SU-DHL-6 (cell line): ENCODE results near the gene PLA2G2C.

ENCODE experiments used
- H2AFZ ChIP-seq: fragments of 200-600 bp; sonication (generic); 2 replicates; pipeline ENCODE4 v1.6.1; 2014; ENCODE audit warnings: low read depth, mild to moderate bottlenecking, moderate library complexity, mixed read lengths, antibody characterized with exemption, low read length; ENCODE audit not compliant: severe bottlenecking
- H3F3A ChIP-seq: fragments of 200-600 bp; shearing (Covaris generic); 2 replicates; pipeline ENCODE4 v1.6.0; 2016; ENCODE audit warnings: antibody characterized with exemption, mild to moderate bottlenecking; ENCODE audit not compliant: insufficient read depth
- H3K27ac ChIP-seq: fragments of 200-600 bp; sonication (generic); 2 replicates; pipeline ENCODE4 v1.5.1; 2016; ENCODE audit warnings: low read depth, mild to moderate bottlenecking, low read length, moderate library complexity, mixed read lengths
- H3K27me3 ChIP-seq: fragments of 200-600 bp; sonication (generic), shearing (Covaris generic); 2 replicates; pipeline ENCODE4 v1.6.0; 2014; ENCODE audit warnings: mild to moderate bottlenecking, low read length
- H3K36me3 ChIP-seq: fragments of 200-600 bp; sonication (generic); 2 replicates; pipeline ENCODE4 v1.6.1; 2014; ENCODE audit warnings: mild to moderate bottlenecking, low read length, mixed read lengths
- H3K4me2 ChIP-seq: fragments of 300-600, 200-600 bp; shearing (Covaris generic), sonication (generic); 2 replicates; pipeline ENCODE4 v1.6.0; 2014; ENCODE audit warnings: low read length, low read depth, mild to moderate bottlenecking; ENCODE audit not compliant: poor library complexity, severe bottlenecking
- H3K4me3 ChIP-seq: fragments of 200-600 bp; sonication (generic); 2 replicates; pipeline ENCODE4 v1.5.1; 2014; ENCODE audit warnings: antibody characterized with exemption, low read length, mild to moderate bottlenecking, mixed read lengths; ENCODE audit not compliant: insufficient read depth, poor library complexity, severe bottlenecking
- H3K79me2 ChIP-seq: fragments of 200-600 bp; sonication (generic); 2 replicates; pipeline ENCODE4 v1.6.1; 2014; ENCODE audit warnings: mild to moderate bottlenecking, low read length, moderate library complexity; ENCODE audit not compliant: insufficient read depth
- H3K9ac ChIP-seq: fragments of 200-600 bp; sonication (generic); 2 replicates; pipeline ENCODE4 v1.7.0; 2014; ENCODE audit warnings: mild to moderate bottlenecking, low read length
- H3K9me2 ChIP-seq: fragments of 200-600 bp; sonication (generic); replicated peaks from 2 replicates; pipeline ENCODE4 v1.6.1; 2014; ENCODE audit warnings: low read length; ENCODE audit not compliant: insufficient read depth
- H3K9me3 ChIP-seq: fragments of 200-600 bp; sonication (generic); 2 replicates; pipeline ENCODE4 v1.6.1; 2014; ENCODE audit warnings: low read length, mixed read lengths; ENCODE audit not compliant: insufficient read depth
- H4K20me1 ChIP-seq: fragments of 200-600 bp; sonication (generic); 2 replicates; pipeline ENCODE4 v1.6.1; 2014; ENCODE audit warnings: low read depth, mild to moderate bottlenecking, antibody characterized with exemption, low read length, moderate library complexity, mixed read lengths
- CTCF ChIP-seq: fragments of 200-600 bp; sonication (generic); IDR thresholded peaks from one replicate; pipeline ENCODE4 v1.5.1; 2017; ENCODE audit warnings: antibody characterized with exemption, mild to moderate bottlenecking, low read length, moderate library complexity; ENCODE audit not compliant: insufficient read depth, poor library complexity, severe bottlenecking
- EZH2phosphoT487 ChIP-seq: fragments of 200-600 bp; sonication (generic), shearing (Covaris generic); conservative IDR thresholded peaks from 2 replicates; pipeline ENCODE4 v1.6.1; 2018; ENCODE audit warnings: mild to moderate bottlenecking, antibody characterized with exemption, low read length, moderate library complexity, mixed read lengths

PLA2G2C gene

GRCh38 chr1:20215716-20216115 lies 29.4 kb upstream of the PLA2G2C start:
- no peak overlapping the region for H3K9ac ChIP-seq
- TF ChIP-seq CTCF = no peak
- no peak for TF ChIP-seq EZH2phosphoT487
- H3K9me2 ChIP-seq = no peaks in the 10 kb centered on the region
- no peaks in the 10 kb centered on the region for H3K79me2 ChIP-seq
- H3K4me2 ChIP-seq = no peak overlapping the region
- H3K27me3 ChIP-seq = no peaks in the 10 kb centered on the region
- H2AFZ ChIP-seq = no peak overlapping the region
- no peaks in the 10 kb centered on the region for H4K20me1 ChIP-seq
- no peaks in the 10 kb centered on the region for H3K36me3 ChIP-seq
- H3F3A ChIP-seq = no peaks in the 10 kb centered on the region
- H3K27ac ChIP-seq = no peak overlapping the region
- no peak overlapping the region for H3K4me3 ChIP-seq
- H3K9me3 ChIP-seq = no peaks in the 10 kb centered on the region

- H3K27me3 ChIP-seq = no peaks in the 10 kb centered on the region
- H3K9ac ChIP-seq = no peak overlapping the region
- peak overlapping the region; percentile 27 for H3K4me2 ChIP-seq
- H3K9me2 ChIP-seq = no peaks in the 10 kb centered on the region
- TF ChIP-seq EZH2phosphoT487 (no peak), CTCF (peak; percentile 96)
- H3K36me3 ChIP-seq = no peaks in the 10 kb centered on the region
- no peaks in the 10 kb centered on the region for H4K20me1 ChIP-seq
- H2AFZ ChIP-seq = no peak overlapping the region
- H3F3A ChIP-seq = no peaks in the 10 kb centered on the region
- no peaks in the 10 kb centered on the region for H3K79me2 ChIP-seq
- H3K9me3 ChIP-seq = no peaks in the 10 kb centered on the region
- no peak overlapping the region for H3K4me3 ChIP-seq
- H3K27ac ChIP-seq = no peak overlapping the region
Measured at GRCh38 chr1:20212685-20213331, 26.5 kb upstream of the PLA2G2C start.

GRCh38 chr1:20212085-20212684 lies 25.9 kb upstream of the PLA2G2C start:
- Histone ChIP-seq H3K9ac (no peak overlapping the region), H3F3A (no peaks in the 10 kb centered on the region), H3K9me3 (no peaks in the 10 kb centered on the region), H3K9me2 (no peaks in the 10 kb centered on the region), H3K27ac (no peak overlapping the region), H3K4me2 (peak overlapping the region; percentile 27), H3K36me3 (no peaks in the 10 kb centered on the region), H3K79me2 (no peaks in the 10 kb centered on the region), H4K20me1 (no peaks in the 10 kb centered on the region), H2AFZ (no peak overlapping the region), H3K4me3 (no peak overlapping the region), H3K27me3 (no peaks in the 10 kb centered on the region)
- no peak for TF ChIP-seq CTCF
- no peak for TF ChIP-seq EZH2phosphoT487
